Smooth muscle cell (in vitro differentiated cells): ENCODE results near the gene MLLT1. TPM values are rescaled to one million over a fixed set of nuclear protein-coding genes. Genes with fewer than 3 reads are reported as not detected.

Source experiments
- DNase-seq: peaks from one replicate; lab custom pipeline; 2025; ENCODE audit not compliant: unreplicated experiment; lab: John Stamatoyannopoulos, UW
- H2AFZ ChIP-seq: fragments of 200-600 bp; sonication (generic); 2 replicates; pipeline ENCODE4 v1.6.0; 2016; ENCODE audit warnings: antibody characterized with exemption, low read depth, mild to moderate bottlenecking
- H3F3A ChIP-seq: fragments of 200-600 bp; sonication (generic); 2 replicates; pipeline ENCODE4 v1.6.0; 2017; ENCODE audit warnings: antibody characterized with exemption, low read depth
- H3K27ac ChIP-seq: fragments of 200-600 bp; sonication (generic); 2 replicates; pipeline ENCODE4 v1.5.1; 2016; ENCODE audit warnings: low read depth, mild to moderate bottlenecking
- H3K27me3 ChIP-seq: fragments of 200-600 bp; sonication (generic); 2 replicates; pipeline ENCODE4 v1.6.1; 2016; ENCODE audit warnings: low read depth, mild to moderate bottlenecking
- H3K36me3 ChIP-seq: fragments of 200-600 bp; sonication (generic); 2 replicates; pipeline ENCODE4 v1.5.1; 2016; ENCODE audit warnings: low read depth
- H3K4me1 ChIP-seq: fragments of 200-600 bp; sonication (generic); 2 replicates; pipeline ENCODE4 v1.5.1; 2016; ENCODE audit warnings: low read depth
- H3K4me2 ChIP-seq: fragments of 200-600 bp; sonication (generic); 2 replicates; pipeline ENCODE4 v1.6.0; 2016; ENCODE audit warnings: mild to moderate bottlenecking
- H3K4me3 ChIP-seq: fragments of 200-600 bp; sonication (generic); 2 replicates; pipeline ENCODE4 v1.5.1; 2016; ENCODE audit warnings: mild to moderate bottlenecking
- H3K79me2 ChIP-seq: fragments of 200-600 bp; sonication (generic); 2 replicates; pipeline ENCODE4 v1.6.0; 2016; ENCODE audit warnings: low read depth, mild to moderate bottlenecking
- H3K9ac ChIP-seq: fragments of 200-600 bp; sonication (generic); 2 replicates; pipeline ENCODE4 v1.6.0; 2016; ENCODE audit warnings: low read depth
- H3K9me3 ChIP-seq: fragments of 200-600 bp; sonication (generic); replicated peaks from 2 replicates; pipeline ENCODE4 v1.5.1; 2016; ENCODE audit warnings: low read depth
- H4K20me1 ChIP-seq: fragments of 200-600 bp; sonication (generic); 2 replicates; pipeline ENCODE4 v1.6.0; 2016; ENCODE audit warnings: low read depth
- WGBS: methylation state at CpG from one replicate; pipeline ENCODE4 v1.1.7; 2016; ENCODE audit warnings: low lambda C conversion rate; 5-methylcytosine and 5-hydroxymethylcytosine counted together
- polyA plus RNA-seq: library from polyadenylated mRNA; unstranded; fragments of >200 nt; fragmentation: Nextera tagmentation; extraction: Ambion mirVana; gene quantifications from 2 replicates; pipeline ENCODE4 v1.2.1, GENCODE V29; 2016
- total RNA-seq: library from RNA; depleted of rRNA; stranded (reverse); fragments of >200 nt; gene quantifications from 2 replicates; pipeline ENCODE4 v1.2.3, GENCODE V29; 2014
- TF ChIP-seq, protein P1 (sequence below): fragments of 200-600 bp; sonication (generic); IDR thresholded peaks from 2 replicates; pipeline ENCODE4 v1.5.1; 2017; ENCODE audit warnings: borderline replicate concordance, mild to moderate bottlenecking, antibody characterized with exemption; ENCODE audit not compliant: insufficient read depth, poor library complexity, severe bottlenecking

Gene MLLT1
- total and polyA plus RNA-seq, 2 experiments from 2014 or later = 18.8 to 27.3 TPM

DNA sequence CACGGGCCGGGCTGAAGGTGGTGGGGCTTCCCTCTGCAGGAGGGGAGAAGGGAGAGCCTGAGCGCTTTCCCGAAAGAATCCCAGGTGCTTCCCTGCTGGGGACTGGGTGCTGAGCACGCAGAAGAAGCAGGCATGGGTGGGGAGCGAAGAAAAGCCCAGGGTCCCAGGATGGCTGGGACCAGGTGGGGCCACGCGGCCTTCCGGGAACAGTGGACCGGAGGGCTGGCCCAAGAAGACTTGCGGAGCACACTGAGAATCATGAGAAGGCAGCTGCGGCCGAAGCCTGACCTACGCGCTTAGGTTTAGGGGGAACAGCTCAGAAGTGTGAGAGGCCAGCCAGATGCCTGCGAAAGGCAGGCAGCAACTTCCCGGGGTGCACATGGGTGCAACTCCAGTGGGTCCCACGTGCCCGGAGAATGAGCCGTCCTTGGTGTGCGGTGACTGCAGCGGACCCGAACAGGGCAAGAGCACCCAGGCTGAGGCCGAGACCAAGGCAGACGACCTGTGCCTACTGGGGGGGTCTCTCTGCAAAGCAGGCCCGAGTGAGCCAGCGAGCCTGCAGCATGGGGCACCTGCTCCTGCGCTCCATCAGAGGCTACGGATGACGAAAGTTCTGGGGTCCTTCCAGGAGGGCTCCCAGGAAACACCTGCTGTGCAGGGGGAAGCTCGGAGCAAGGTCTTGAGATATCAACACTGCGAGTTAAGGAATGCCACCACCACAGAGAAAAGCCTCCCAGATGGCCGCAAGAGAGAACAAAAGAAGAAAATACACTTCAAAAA lies 52.4 kb downstream of the MLLT1 start:
- Histone ChIP-seq H3K9me3 (no peaks in the 10 kb centered on the region), H4K20me1 (peaks cover 98% of the 10 kb centered on the region), H3K36me3 (no peaks in the 10 kb centered on the region), H3F3A (no peaks in the 10 kb centered on the region), H3K27ac (no peak overlapping the region), H3K79me2 (peaks cover 40% of the 10 kb centered on the region), H3K4me1 (no peaks in the 10 kb centered on the region), H3K9ac (no peak overlapping the region), H2AFZ (no peak overlapping the region), H3K27me3 (no peaks in the 10 kb centered on the region), H3K4me2 (no peak overlapping the region), H3K4me3 (no peak overlapping the region)
- TF ChIP-seq, protein P1, sequence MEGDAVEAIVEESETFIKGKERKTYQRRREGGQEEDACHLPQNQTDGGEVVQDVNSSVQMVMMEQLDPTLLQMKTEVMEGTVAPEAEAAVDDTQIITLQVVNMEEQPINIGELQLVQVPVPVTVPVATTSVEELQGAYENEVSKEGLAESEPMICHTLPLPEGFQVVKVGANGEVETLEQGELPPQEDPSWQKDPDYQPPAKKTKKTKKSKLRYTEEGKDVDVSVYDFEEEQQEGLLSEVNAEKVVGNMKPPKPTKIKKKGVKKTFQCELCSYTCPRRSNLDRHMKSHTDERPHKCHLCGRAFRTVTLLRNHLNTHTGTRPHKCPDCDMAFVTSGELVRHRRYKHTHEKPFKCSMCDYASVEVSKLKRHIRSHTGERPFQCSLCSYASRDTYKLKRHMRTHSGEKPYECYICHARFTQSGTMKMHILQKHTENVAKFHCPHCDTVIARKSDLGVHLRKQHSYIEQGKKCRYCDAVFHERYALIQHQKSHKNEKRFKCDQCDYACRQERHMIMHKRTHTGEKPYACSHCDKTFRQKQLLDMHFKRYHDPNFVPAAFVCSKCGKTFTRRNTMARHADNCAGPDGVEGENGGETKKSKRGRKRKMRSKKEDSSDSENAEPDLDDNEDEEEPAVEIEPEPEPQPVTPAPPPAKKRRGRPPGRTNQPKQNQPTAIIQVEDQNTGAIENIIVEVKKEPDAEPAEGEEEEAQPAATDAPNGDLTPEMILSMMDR = no peak
- DNase-seq = no peak
- WGBS = 96% methylated on average over 31 of the region's 33 CpGs

DNA sequence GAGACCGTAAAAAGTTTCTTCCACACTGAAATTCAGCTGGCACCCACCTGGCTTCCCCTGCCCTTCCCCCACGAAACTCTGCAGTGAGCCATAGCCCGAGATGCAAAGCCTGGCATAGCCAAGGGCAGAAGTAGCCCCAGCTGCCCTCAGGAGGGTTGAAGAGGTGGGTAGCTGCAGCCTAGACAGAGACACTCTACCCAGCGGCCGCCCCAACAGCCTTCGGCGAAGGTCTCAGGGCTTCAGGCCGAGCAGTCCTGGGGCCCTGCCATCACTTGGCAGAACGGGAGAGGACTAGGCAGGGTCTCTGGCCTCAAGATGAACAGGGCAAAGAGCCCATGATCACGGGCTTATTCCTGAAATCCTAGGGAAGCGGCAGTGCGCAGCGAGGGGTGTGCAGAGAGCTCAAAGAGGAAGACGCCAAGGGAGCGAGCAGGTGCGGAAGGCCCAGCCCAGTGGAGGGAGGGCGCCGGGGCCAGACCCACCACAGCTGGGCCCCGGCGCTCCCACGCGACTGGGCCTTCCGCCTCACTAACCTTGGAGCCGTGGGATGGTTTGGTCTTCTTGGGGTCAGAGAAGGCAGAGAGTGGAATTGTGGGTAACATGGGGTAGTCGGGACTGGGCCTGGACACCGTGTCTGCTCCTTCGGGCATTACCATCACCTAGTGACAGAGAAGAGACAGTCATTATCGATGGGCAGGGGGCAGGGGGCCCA lies 53.2 kb downstream of the MLLT1 start:
- TF ChIP-seq, protein P1 = no peak
- Histone ChIP-seq H3K4me2 (no peak overlapping the region), H3K79me2 (peaks cover 33% of the 10 kb centered on the region), H3K27ac (no peak overlapping the region), H3K9me3 (no peaks in the 10 kb centered on the region), H3K9ac (no peak overlapping the region), H3K36me3 (no peaks in the 10 kb centered on the region), H3F3A (no peaks in the 10 kb centered on the region), H3K27me3 (no peaks in the 10 kb centered on the region), H3K4me3 (no peak overlapping the region), H3K4me1 (no peaks in the 10 kb centered on the region), H2AFZ (no peak overlapping the region), H4K20me1 (peaks cover 94% of the 10 kb centered on the region)
- 97% methylated on average over 27 of the region's 28 CpGs for WGBS
- DNase-seq = no peak

DNA sequence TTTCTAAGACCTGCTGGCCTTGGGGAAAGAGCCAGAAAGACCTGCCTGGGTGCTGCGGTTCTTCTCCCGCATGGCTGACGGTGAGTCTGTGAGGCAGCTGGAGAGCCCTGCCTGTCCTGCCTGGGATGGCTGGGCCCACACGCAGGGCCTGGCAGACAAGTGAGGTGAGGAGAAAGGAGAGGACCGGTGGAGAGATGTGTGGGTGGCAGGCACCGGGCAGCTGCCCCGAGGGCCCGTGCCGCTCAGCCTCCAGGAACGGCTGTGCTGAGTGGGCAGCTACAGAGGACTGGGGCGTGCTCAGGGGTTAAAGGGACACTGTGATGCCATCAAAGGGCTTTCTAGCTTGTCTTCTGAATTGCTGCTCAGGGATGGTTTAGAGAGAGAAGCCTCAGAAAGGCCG lies 53.8 kb downstream of the MLLT1 start:
- Histone ChIP-seq H3K27me3 (no peaks in the 10 kb centered on the region), H3K9ac (no peak overlapping the region), H3K4me3 (no peak overlapping the region), H3K79me2 (peaks cover 27% of the 10 kb centered on the region), H3F3A (no peaks in the 10 kb centered on the region), H3K36me3 (no peaks in the 10 kb centered on the region), H3K4me1 (no peaks in the 10 kb centered on the region), H2AFZ (no peak overlapping the region), H3K9me3 (no peaks in the 10 kb centered on the region), H4K20me1 (peaks cover 91% of the 10 kb centered on the region), H3K4me2 (no peak overlapping the region), H3K27ac (no peak overlapping the region)
- WGBS = 88% methylated on average over 12 of the region's 12 CpGs
- DNase-seq = no peak
- TF ChIP-seq, protein P1 = no peak
